Right atrium auricular region (tissue), 2 donors: ENCODE measurements around the gene GPX4. TPM values are rescaled to one million over a fixed set of nuclear protein-coding genes. Genes with fewer than 3 reads are reported as not detected.
A peak's percentile ranks its signal among the peaks of the same experiment; 100 is the strongest.

Experiments used
- DNase-seq: peaks from one replicate; pipeline ENCODE4 v3.0.0-alpha.2; 2019; ENCODE audit warnings: low spot score
- H3K27ac ChIP-seq, 2 donors: fragments of 200-600 bp; sonication (generic); 1 replicate in 1 of 2; 2 replicates in 1 of 2; pipeline ENCODE4 v1.5.1; 2016 to 2019
- H3K27me3 ChIP-seq, 2 donors: fragments of 200-600 bp; sonication (generic); one replicate each; pipeline versions ENCODE4 v1.5.1 to v1.6.0; 2017 to 2019
- H3K36me3 ChIP-seq: fragments of 200-600 bp; sonication (generic); one replicate; pipeline ENCODE4 v1.5.1; 2016
- H3K4me1 ChIP-seq, 2 donors: fragments of 200-600 bp; sonication (generic); one replicate each; pipeline versions ENCODE4 v1.5.1 to v1.6.0; 2017 to 2019
- H3K4me3 ChIP-seq, 2 donors: fragments of 200-600 bp; sonication (generic); 1 replicate in 1 of 2; 2 replicates in 1 of 2; pipeline ENCODE4 v1.5.1; 2017 to 2019; ENCODE audit warnings: mild to moderate bottlenecking in 1 of 2, moderate library complexity in 1 of 2
- H3K9me3 ChIP-seq, 2 donors: fragments of 200-600 bp; sonication (generic); one replicate each; pipeline ENCODE4 v1.5.1; 2019
- CTCF ChIP-seq, 2 donors: fragments of 200-600 bp; sonication (generic); IDR thresholded peaks; one replicate each; pipeline ENCODE4 v1.5.1; 2019; ENCODE audit warnings: antibody characterized with exemption in 2 of 2
- total RNA-seq, 2 donors: library from RNA; depleted of rRNA; stranded (reverse); fragments of >200 nt; gene quantifications; one replicate each; pipeline ENCODE4 v1.1.0, GENCODE V29; 2016

GPX4 gene
- total RNA-seq, 2 donors from 2014 or later, result 404 to 529 TPM

GRCh38 chr19:1097810-1098176, 6.0 kb upstream of the GPX4 start:
- peaks cover 7% of the 10 kb centered on the region for H3K36me3 ChIP-seq
- no peak overlapping the region for H3K4me3 ChIP-seq
- no peak for TF ChIP-seq CTCF (IDR thresholded peaks at IDR 0.05)
- H3K4me1 ChIP-seq, result peaks cover 0 to 68% of the 10 kb centered on the region in 2 donors
- no peak for DNase-seq
- H3K27me3 ChIP-seq, result no peaks in the 10 kb centered on the region
- H3K9me3 ChIP-seq, result no peaks in the 10 kb centered on the region
- H3K27ac ChIP-seq, result peak overlapping the region in 1 of 2 donors; percentile 16

- Histone ChIP-seq H3K9me3 (no peaks in the 10 kb centered on the region), H3K27me3 (no peaks in the 10 kb centered on the region), H3K4me1 (peaks cover 0 to 71% of the 10 kb centered on the region in 2 donors), H3K4me3 (no peak overlapping the region), H3K27ac (peak overlapping the region; percentile 98 to 99), H3K36me3 (peaks cover 2% of the 10 kb centered on the region)
- DNase-seq, result no peak
- no peak for TF ChIP-seq CTCF (IDR thresholded peaks at IDR 0.05)
These were observed 5.4 kb upstream of the GPX4 start for GRCh38 chr19:1098177-1099051.

- H3K27me3 ChIP-seq, result no peaks in the 10 kb centered on the region
- TF ChIP-seq CTCF (IDR thresholded peaks at IDR 0.05), result no peak
- peaks cover 0 to 71% of the 10 kb centered on the region in 2 donors for H3K4me1 ChIP-seq
- H3K27ac ChIP-seq, result peak overlapping the region; percentile 98 to 99
- H3K36me3 ChIP-seq, result peaks cover 4% of the 10 kb centered on the region
- H3K9me3 ChIP-seq, result no peaks in the 10 kb centered on the region
- H3K4me3 ChIP-seq, result peak overlapping the region in 1 of 2 donors; percentile 15
- DNase-seq, result peak; percentile 83
These were observed 2.5 kb upstream of the GPX4 start for GRCh38 chr19:1101337-1101698.

- Histone ChIP-seq H3K27ac (peak overlapping the region; percentile 98 to 99), H3K9me3 (no peaks in the 10 kb centered on the region), H3K4me3 (no peak overlapping the region), H3K27me3 (no peaks in the 10 kb centered on the region), H3K4me1 (peaks cover 0 to 77% of the 10 kb centered on the region in 2 donors), H3K36me3 (peaks cover 17% of the 10 kb centered on the region)
- TF ChIP-seq CTCF (IDR thresholded peaks at IDR 0.05), result no peak
- peak; percentile 89 for DNase-seq
These were observed 1.2 kb upstream of the GPX4 start for GRCh38 chr19:1102407-1103131.

GRCh38 chr19:1103132-1103707, 574 bp upstream of the GPX4 start:
- H3K27ac ChIP-seq, result peak overlapping the region; percentile 98 to 99

More at GRCh38 chr19:1103132-1103707, 574 bp upstream of the GPX4 start:
- Histone ChIP-seq H3K4me1 (peaks cover 0 to 73% of the 10 kb centered on the region in 2 donors), H3K4me3 (peak overlapping the region in 1 of 2 donors; percentile 75), H3K36me3 (peaks cover 21% of the 10 kb centered on the region), H3K27me3 (no peaks in the 10 kb centered on the region), H3K9me3 (no peaks in the 10 kb centered on the region)
- TF ChIP-seq CTCF (IDR thresholded peaks at IDR 0.05), result no peak
- DNase-seq, result no peak
